Body of pancreas (tissue), 4 donors: ENCODE data around the gene ACTA1. TPM values are rescaled to one million over a fixed set of nuclear protein-coding genes. Genes with fewer than 3 reads are reported as not detected.
"Not testable (repeated sequence)": the region's sequence is repeated elsewhere in the genome, so short reads cannot be mapped to it uniquely, and the experiment has no call there.

Experiments
- ATAC-seq: fragments of 150-250 bp; one replicate; pipeline ENCODE4 v1.9.1; 2016
- DNase-seq, 4 donors: peaks; one replicate each; pipeline ENCODE4 v3.0.0-alpha.2; 2019
- H3K27ac ChIP-seq, 4 donors: fragments of 200-600 bp; sonication (generic); 1 replicate in 3 of 4; 2 replicates in 1 of 4; pipeline versions ENCODE4 v1.5.1 to v1.6.1; 2016 to 2019; ENCODE audit warnings: mild to moderate bottlenecking in 1 of 4, mixed read lengths in 1 of 4, moderate library complexity in 1 of 4
- H3K27me3 ChIP-seq, 2 donors: fragments of 200-600 bp; sonication (generic); one replicate each; pipeline ENCODE4 v1.6.0; 2016; ENCODE audit warnings: mild to moderate bottlenecking in 1 of 2
- H3K36me3 ChIP-seq, 2 donors: fragments of 200-600 bp; sonication (generic); replicated peaks in 1 of 2; 2 replicates each; pipeline ENCODE4 v1.5.1; 2016; ENCODE audit warnings: low read depth in 2 of 2; ENCODE audit not compliant: insufficient read depth in 1 of 2
- H3K4me1 ChIP-seq: fragments of 200-600 bp; sonication (generic); one replicate; pipeline ENCODE4 v1.6.0; 2016
- H3K4me3 ChIP-seq, 2 donors: fragments of 200-600 bp; sonication (generic); 1 replicate in 1 of 2; 2 replicates in 1 of 2; pipeline ENCODE4 v1.5.1; 2016 to 2019
- H3K9me3 ChIP-seq, 3 donors: fragments of 200-600 bp; sonication (generic); 1 replicate in 2 of 3; 2 replicates in 1 of 3; pipeline ENCODE4 v1.5.1; 2016
- POLR2A ChIP-seq, 3 donors: fragments of 450-650 bp; IDR thresholded peaks; one replicate each; pipeline ENCODE4 v1.6.1; 2016; ENCODE audit warnings: antibody characterized with exemption in 3 of 3, mild to moderate bottlenecking in 2 of 3
- WGBS, 2 donors: methylation state at CpG; one replicate each; pipeline ENCODE4 v1.1.5; 2017; 5-methylcytosine and 5-hydroxymethylcytosine counted together
- intact Hi-C: fragments of 100-400 bp; cut with DNase I; formaldehyde crosslinking; loops from one replicate; pipeline ENCODE4 v1.15.1; 2023
- total RNA-seq, 2 donors: library from RNA; depleted of rRNA; stranded (reverse); fragments of >200 nt; gene quantifications; one replicate each; pipeline ENCODE4 v1.1.0, GENCODE V29; 2016
- TF ChIP-seq, protein P1 (sequence below), 7 experiments: fragments of 450-650 bp in 4 of 7; fragments of 200-600 bp in 3 of 7; sonication (generic) in 3 of 7; IDR thresholded peaks; one replicate each; pipeline ENCODE4 v1.5.1; 2016 to 2019; ENCODE audit warnings: antibody characterized with exemption in 7 of 7

Gene ACTA1
- total RNA-seq, 2 donors from 2014 or later, result 7.6 TPM; not detected in 1

DNA sequence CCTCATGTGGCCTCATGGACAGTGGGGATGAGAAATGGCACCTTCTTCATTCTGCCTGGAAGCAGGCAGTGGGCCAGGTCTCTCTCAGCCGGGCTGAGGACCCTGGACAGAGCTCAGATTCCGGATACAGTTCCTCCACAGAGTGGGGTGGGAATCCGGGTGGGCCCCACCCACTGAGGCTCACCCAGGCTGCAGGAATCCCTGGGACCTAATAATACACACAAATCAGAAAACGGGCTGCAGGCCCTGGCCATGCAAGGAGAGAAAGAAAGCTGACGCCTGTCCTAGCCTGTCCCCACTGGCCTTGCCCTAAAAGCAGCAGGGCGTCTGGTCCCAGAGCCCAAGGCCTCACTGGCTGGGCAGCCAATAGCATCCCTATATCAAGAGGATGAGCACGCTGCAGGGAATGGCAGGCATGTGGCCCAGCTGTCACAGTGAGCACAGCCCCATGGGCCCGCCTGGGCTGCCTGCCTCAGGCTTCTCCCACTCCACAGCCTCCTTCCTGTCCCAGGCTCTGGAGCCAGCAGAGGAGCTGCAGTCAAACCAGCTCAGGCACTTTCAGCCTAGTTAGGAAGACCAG, 25.3 kb downstream of the ACTA1 start:
- DNase-seq (no peak), ATAC-seq (no peak)
- intact Hi-C loops, result no loop called here
- no peaks in the 10 kb centered on the region for H3K9me3 ChIP-seq
- peaks cover 0 to 16% of the 10 kb centered on the region in 2 donors for H3K27me3 ChIP-seq
- no peak for TF ChIP-seq POLR2A (IDR thresholded peaks at IDR 0.05)
- TF ChIP-seq, protein P1, sequence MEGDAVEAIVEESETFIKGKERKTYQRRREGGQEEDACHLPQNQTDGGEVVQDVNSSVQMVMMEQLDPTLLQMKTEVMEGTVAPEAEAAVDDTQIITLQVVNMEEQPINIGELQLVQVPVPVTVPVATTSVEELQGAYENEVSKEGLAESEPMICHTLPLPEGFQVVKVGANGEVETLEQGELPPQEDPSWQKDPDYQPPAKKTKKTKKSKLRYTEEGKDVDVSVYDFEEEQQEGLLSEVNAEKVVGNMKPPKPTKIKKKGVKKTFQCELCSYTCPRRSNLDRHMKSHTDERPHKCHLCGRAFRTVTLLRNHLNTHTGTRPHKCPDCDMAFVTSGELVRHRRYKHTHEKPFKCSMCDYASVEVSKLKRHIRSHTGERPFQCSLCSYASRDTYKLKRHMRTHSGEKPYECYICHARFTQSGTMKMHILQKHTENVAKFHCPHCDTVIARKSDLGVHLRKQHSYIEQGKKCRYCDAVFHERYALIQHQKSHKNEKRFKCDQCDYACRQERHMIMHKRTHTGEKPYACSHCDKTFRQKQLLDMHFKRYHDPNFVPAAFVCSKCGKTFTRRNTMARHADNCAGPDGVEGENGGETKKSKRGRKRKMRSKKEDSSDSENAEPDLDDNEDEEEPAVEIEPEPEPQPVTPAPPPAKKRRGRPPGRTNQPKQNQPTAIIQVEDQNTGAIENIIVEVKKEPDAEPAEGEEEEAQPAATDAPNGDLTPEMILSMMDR (IDR thresholded peaks at IDR 0.05), result no peak
- WGBS, 2 donors, result 81 to 86% methylated on average over 6 to 8 of the region's 8 CpGs
- H3K27ac ChIP-seq, result no peak overlapping the region
- no peaks in the 10 kb centered on the region for H3K36me3 ChIP-seq
- peaks cover 29% of the 10 kb centered on the region for H3K4me1 ChIP-seq
- no peak overlapping the region for H3K4me3 ChIP-seq

DNA sequence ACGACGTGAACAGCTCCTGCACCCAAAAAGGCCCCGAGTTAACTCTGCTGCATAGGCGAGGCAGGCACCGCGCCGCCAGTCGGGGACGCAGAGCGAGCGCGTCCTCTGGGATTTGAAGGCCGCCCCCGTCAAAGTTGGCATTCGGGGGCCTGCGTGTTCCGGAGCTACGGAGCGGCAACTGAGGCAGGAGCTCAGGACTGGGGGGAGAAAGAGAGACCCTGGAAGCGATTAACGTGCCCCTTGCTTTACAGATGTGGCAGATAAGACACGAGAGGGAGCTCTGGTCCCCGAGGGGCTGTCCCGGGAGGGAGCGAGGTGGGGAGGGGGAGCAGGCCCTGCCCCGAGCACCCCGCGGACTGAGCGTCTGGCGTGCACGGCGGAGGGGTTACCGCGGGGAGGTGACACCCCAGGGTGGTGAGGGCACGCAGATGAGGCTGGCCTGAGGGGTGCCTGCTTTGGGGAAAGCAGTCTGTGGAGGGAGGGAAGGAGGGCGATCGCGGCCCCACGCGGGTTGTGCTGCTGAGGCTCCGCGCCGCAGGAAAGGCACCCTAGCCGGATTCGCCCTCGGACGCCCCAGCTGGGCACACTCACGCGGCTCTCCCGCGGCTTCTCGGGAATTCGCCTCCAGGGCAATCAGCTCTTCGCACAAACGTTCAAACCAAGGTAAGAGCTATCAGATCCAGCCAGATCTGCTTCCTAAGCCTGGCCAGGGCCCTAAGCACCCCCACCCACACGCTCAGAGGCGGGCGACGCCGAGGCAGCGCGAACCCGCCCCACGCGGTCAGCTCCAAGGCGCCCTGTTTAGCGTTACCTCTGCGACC, 26.5 kb downstream of the ACTA1 start:
- intact Hi-C loops, result no loop called here
- WGBS, 2 donors, result 13 to 17% methylated on average over 34 to 68 of the region's 68 CpGs

DNA sequence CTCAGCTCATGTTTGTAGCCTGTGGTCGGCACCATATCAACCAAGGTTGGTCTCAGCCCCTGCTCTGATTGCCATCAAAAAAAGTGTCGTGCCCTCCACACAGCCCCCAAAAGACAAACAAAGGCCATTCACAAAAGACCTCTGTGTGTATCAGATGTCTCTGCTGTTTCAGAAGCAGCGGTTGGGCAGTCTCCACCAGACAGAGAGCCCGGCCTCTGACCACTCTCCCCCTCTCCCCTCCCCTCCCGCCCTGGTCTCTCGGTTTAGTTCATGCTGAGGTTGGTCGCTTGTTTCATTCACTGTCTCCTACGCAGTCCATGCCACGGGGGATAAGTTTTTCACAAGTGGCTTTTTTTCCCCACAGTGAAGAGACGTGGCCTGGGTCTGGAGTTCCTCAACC, 27.1 kb downstream of the ACTA1 start:
- DNase-seq, result no peak
- H3K4me3 ChIP-seq, result no peak overlapping the region
- peaks cover 0 to 16% of the 10 kb centered on the region in 2 donors for H3K27me3 ChIP-seq
- H3K27ac ChIP-seq, result no peak overlapping the region
- no peak for TF ChIP-seq POLR2A (IDR thresholded peaks at IDR 0.05)
- TF ChIP-seq, protein P1 (IDR thresholded peaks at IDR 0.05), result no peak
- H3K36me3 ChIP-seq, result no peaks in the 10 kb centered on the region
- H3K9me3 ChIP-seq, result no peaks in the 10 kb centered on the region
- H3K4me1 ChIP-seq, result peaks cover 29% of the 10 kb centered on the region
- 51 to 62% methylated on average over 10 of the region's 10 CpGs for WGBS, 2 donors
- intact Hi-C loops, result no loop called here
- ATAC-seq, result no peak

More for the DNA sequence above, 26.5 kb downstream of the ACTA1 start:
- Histone ChIP-seq H3K4me3 (no peak overlapping the region), H3K9me3 (no peaks in the 10 kb centered on the region), H3K27me3 (peaks cover 0 to 16% of the 10 kb centered on the region in 2 donors), H3K4me1 (peaks cover 29% of the 10 kb centered on the region), H3K36me3 (no peaks in the 10 kb centered on the region), H3K27ac (no peak overlapping the region)
- TF ChIP-seq, protein P1 (IDR thresholded peaks at IDR 0.05), result no peak
- no peak for TF ChIP-seq POLR2A (IDR thresholded peaks at IDR 0.05)
- DNase-seq (no peak), ATAC-seq (no peak)

DNA sequence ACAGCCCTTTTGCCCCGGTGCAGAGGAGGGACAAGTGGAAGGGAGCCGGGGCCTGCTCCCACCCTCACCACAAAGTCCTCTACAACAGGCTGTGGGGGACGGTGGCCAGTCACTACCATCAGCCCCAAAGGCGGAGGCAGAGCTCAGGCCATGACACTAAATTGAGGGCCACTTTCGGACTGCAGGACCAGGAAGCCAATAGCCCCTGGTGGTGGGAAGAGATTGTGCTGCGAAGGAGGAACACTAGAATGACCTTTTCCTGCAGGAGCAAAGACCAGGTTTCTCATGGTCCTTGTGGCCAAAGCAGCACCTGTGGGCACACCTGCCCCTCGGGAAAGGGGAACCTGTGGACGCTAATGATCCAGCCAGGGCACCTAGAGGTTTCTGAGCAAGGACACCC, 30.3 kb downstream of the ACTA1 start:
- H3K36me3 ChIP-seq, result no peaks in the 10 kb centered on the region
- H3K27me3 ChIP-seq, result peaks cover 0 to 16% of the 10 kb centered on the region in 2 donors
- peaks cover 12% of the 10 kb centered on the region for H3K4me1 ChIP-seq
- intact Hi-C loops, result no loop called here
- H3K9me3 ChIP-seq, result no peaks in the 10 kb centered on the region
- DNase-seq, result no peak
- 79 to 89% methylated on average over 5 to 8 of the region's 8 CpGs for WGBS, 2 donors
- no peak overlapping the region for H3K4me3 ChIP-seq
- no peak overlapping the region for H3K27ac ChIP-seq
- TF ChIP-seq POLR2A (IDR thresholded peaks at IDR 0.05), result no peak
- no peak for ATAC-seq

DNA sequence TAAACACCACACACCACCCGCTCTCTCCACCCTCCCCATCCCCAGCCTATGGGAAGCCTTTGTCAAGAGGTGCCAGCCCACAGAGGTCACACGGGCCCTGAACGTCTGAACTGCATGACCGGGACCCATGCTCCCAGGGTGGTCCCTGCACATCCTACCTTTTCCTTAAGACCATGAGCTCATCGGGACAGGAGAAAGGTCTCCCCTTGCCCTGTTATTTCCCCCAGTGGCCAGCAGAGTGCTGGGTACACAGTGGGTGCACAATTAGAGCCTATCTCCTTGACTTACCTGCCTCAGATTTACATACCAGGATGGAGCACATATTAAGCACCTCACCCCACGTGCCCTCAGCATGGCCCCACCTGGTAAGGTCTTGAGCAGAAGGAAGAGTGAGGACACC, 30.9 kb downstream of the ACTA1 start:
- no peak for TF ChIP-seq POLR2A (IDR thresholded peaks at IDR 0.05)
- TF ChIP-seq, protein P1 (IDR thresholded peaks at IDR 0.05), result no peak
- no peak overlapping the region for H3K27ac ChIP-seq
- H3K4me3 ChIP-seq, result no peak overlapping the region
- no peak for DNase-seq
- peaks cover 11% of the 10 kb centered on the region for H3K4me1 ChIP-seq
- intact Hi-C loops, result no loop called here
- no peaks in the 10 kb centered on the region for H3K36me3 ChIP-seq
- WGBS, 2 donors, result 72 to 80% methylated on average over 6 of the region's 6 CpGs
- no peaks in the 10 kb centered on the region for H3K9me3 ChIP-seq
- H3K27me3 ChIP-seq, result peaks cover 0 to 14% of the 10 kb centered on the region in 2 donors
- no peak for ATAC-seq

DNA sequence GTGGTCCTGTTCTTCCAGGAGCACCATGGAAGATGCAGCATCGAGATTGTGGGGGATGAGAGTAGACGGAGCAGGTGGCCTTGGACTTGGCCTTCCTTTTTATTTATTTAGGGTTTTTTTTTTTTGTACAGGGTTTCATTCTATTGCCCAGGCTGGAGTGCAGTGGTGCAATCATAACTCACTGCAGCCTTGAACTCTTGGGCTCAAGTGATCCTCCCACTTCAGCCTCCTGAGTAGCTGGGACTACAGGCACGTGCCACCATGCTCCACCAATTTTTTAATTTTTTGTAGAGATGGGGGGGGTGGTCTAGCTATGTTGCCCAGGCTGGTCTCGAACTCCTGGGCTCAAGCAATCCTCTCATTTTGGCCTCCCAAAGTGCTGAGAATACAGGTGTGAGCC, 31.6 kb downstream of the ACTA1 start:
- H3K36me3 ChIP-seq, H3K4me3 ChIP-seq, H3K9me3 ChIP-seq, ATAC-seq, H3K4me1 ChIP-seq, intact Hi-C loops, DNase-seq, H3K27me3 ChIP-seq, H3K27ac ChIP-seq: not testable (repeated sequence)
- 60% methylated on average over 4 of the region's 4 CpGs for WGBS, 2 donors
